Hematopoietic multipotent progenitor cell treated with erythropoietin and hydrocortisone succinate and interleukin-3 and kit ligand, for 6 days (in vitro differentiated cells): Measurements from ENCODE around the gene ZBTB25.

Source experiments
- DNase-seq: peaks from one replicate; pipeline ENCODE4 v3.0.0-alpha.2; 2015

The ZBTB25 gene

DNA sequence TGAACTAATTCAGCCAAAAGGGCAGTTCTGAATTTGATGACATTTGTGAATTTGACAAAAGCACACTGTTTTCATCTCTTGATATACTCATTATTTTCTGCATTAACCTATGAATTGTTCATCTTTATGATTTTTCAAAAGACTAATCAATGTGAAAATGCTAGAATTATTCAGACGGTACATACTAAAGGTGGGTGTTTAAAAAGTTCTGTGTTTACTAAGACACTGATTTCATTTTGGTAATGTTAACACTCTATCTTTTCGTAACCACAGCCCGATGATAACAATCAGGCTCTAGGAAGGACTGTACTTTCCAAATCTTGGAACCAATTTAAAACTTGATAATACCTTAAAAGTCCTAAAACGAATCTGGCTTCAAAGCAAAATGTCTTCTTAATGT, 28.9 kb downstream of the ZBTB25 start:
- no peak for DNase-seq

GRCh38 chr14:64474041-64474440, 29.6 kb downstream of the ZBTB25 start:
- no peak for DNase-seq

DNA sequence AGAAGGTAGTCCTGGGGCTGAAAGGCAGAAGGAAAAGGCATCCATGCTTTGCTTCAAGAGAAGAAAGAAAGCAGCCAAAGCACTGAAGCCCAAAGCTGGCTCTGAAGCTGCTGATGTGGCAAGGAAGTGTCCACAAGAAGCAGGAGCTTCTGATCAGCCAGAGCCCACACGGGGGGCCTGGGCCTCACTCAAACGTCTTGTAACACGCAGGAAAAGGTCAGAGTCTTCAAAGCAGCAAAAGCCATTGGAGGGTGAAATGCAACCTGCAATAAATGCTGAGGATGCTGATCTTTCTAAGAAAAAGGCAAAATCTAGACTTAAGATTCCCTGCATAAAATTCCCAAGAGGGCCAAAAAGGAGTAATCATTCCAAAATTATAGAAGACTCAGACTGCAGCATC, 35.2 kb downstream of the ZBTB25 start:
- no peak for DNase-seq

DNA sequence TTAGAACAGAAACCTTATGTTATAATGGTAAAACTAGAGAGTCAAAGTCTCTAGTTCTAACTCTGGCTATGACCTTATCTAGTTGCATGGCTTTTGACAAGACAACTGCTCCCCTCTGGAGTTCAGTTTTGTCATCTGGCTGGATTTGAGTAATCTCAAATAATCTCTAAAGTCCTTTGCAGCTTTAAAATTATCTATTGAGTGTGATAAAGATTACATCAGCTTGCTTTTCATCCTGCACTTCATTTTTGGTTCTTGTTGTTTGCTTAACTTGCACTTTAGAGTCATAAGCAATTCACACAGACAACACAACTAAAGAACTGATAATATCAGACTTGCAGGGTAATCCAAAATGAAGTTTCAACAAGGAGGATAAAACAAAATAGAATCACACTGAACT, 36.1 kb downstream of the ZBTB25 start:
- peak; percentile 10 for DNase-seq

DNA sequence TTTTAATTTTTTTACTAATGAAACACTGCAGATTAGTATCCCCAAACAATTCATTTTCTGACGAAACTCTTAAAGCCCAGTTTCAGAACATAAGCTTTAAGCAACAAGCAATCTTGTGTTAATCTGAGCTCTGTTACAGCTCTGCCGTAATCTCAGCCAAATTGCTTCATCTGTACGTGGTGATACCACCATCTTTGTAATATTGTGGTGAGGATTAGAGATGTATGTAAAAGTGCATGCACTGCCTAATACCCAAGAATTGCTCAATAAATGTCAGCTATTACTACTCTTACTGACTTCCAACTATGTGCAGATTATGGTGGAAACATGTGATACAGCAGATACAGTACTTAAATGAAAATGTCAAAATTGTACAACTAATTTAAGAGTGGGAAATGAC, 36.5 kb downstream of the ZBTB25 start:
- peak; percentile 70 for DNase-seq

DNA sequence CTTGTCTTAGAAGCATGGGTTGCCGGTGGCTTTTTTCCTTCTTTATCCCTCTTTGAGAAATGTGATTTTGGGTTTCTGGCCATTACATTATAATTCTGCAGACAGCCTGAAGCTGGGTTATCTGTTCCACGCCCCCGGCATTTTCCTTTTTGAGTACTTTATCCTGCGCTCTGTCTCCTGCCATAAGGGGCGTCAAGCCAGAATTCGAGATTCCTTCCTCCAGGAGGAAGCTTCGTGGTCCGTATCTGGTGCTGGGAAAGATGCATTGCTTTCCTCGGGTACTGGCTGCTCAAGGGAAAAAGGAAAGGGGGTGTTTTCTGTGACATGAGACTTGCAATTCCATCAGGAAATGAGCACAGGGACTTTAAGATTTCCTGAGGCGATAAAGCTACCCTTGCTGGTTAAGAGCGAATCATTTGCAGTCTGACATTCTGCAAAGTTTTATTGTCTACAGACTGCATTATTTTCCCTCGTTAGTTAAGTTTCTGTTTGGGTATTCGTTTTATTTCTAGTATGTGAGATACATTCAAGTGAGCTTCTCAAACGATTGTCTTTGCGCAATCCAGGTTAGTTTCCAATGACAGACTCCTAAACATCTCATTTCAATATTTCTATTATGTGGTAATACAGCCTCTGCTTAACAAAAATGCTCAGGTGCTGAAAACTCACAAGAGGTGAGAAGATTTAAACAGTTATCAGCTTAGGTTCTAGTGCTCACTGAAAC, 37.6 kb downstream of the ZBTB25 start:
- DNase-seq: peak; percentile 37

DNA sequence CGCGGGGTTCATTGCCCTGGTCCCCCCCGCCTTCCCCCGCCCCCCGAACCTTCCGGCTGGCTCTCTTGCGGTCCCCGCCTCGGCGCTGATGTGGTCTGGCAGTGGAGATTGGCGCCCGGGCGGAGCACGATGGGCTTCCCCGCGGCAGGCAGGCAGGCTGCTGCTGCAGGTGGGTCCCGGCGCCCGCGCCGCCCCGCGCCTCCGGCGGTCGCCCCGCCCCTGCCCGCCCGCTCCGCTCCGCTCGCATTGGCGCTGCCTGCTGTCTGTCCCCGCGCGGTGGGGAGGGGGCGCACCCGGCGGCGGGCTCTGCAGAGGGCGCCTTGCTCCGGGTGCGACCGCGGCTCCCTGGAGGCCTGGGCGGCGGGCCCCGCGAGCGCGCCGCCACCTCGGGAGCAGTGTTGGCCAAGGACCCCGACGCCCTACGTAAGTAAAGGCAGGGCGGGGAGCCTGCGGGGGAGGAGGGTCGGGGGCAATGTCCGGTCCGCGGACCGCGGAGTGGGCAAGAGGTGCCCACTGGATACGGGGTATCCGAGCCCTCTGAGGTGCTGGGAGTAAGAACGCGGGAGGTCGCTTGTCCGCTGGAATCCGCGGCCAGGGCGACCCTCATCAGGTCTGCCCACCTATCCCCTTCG, 38.3 kb downstream of the ZBTB25 start, which contains the start of gene AKAP5:
Gene AKAP5, plus strand, starts transcription at position 309 of the 632 bp plus-strand sequence. CDS start 2,896 bp downstream, outside the sequence.
- DNase-seq: peak; percentile 63

DNA sequence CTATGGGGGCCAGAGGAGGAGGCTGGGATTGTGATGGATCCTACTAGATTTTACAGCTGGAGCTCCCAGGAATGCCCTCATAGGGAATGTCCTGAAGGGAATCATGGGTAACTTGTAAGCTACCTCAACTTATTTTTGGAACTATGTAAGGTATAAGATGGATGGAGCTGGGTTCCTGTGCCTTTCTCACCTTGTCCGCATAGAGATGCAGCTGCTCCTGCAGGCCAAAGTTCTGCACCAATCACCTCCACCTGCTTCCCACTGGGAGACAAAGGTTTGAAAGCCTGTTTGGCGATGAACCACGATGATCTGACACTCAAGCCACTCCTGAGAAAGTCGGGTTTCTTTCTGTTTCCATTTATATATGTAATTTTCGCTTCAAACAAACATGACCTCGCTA, 39.0 kb downstream of the ZBTB25 start:
- no peak for DNase-seq

GRCh38 chr14:64463873-64464272, 39.8 kb downstream of the ZBTB25 start:
- no peak for DNase-seq

DNA sequence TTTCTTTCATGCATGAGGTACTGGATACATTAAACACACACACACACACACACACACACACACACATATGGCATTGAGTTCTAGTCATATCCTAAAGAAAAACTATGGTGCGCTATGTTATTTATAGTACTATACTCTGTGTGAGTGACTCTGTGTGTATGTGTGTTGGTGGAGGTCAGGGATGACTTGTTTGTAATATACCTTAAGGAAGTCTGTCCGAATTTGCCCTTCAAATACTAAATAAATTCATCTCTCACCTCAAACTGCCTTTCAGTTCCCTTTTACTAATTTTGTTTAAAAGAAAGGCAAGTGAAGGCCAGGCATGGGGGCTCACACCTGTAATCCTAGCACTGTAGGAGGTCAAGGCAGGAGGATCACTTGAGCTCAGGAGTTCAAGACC, 40.4 kb downstream of the ZBTB25 start:
- DNase-seq: no peak

- no peak for DNase-seq
Measured at GRCh38 chr14:64461221-64461620, 42.4 kb downstream of the ZBTB25 start.

- DNase-seq: no peak
Measured at GRCh38 chr14:64459405-64460136, 44.1 kb downstream of the ZBTB25 start.

- DNase-seq: no peak
Measured at GRCh38 chr14:64454671-64455070, 49.0 kb downstream of the ZBTB25 start.

GRCh38 chr14:64450255-64450654, 53.4 kb downstream of the ZBTB25 start:
- DNase-seq: no peak

GRCh38 chr14:64447876-64448670, 55.6 kb downstream of the ZBTB25 start:
- DNase-seq: no peak

DNA sequence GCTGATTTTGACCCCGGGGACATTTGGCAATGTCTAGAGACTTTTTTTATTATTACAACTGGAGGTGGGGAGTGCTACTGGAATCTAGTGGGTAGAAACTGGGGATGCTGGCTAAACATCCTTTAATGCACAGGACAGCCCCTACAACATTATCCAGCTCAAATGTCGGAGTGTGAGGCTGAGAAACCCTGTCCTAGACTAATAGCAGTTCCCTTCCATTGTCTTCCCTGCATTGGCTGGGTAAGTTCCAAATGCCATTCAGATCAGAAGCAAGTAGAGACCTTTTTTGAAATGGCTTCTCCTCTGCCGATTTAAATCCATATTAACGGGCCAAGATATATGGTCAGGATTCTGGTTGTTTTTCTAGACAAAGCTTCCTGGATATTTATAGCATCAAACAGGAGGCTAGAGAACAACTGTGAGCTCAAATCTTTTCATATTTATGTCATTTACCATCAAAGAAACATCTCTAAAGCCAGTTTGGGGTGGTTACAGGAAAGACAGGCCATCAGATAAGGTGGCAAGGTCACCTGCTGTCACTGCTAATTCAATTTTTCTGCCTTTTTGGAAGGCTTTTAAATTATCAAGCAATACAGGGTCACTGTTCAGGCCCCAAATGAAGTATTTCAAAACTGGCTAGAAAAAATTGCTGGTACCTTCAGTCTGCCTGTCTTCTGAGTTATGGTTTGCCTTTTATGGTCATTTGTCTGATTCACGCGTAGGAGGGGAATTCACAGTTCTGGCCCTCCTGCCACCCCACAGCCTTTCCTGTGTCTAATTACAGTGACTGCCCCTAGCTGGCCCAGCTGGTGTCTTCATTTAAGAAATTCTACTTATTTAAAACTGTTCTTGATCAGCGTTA, 58.4 kb downstream of the ZBTB25 start:
- DNase-seq: no peak

DNA sequence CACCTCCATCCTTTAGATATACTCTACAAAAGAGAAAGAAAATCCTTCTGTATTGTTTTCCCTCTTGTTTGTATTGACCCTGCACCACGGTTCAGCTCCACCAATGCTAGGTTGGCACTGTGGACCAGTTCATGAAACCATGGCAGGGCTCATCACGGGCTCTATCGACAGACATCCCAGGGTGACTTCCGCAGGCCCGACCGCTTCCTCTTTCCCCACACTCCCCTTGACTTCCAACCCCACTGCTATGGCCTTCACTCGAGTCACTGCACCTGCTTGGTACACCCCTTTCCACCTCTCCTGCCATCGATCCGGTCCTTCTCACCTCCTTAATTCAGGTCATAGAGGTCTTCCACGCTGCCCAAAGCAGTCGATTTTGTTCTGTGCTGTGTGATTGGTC, 59.5 kb downstream of the ZBTB25 start:
- no peak for DNase-seq

DNA sequence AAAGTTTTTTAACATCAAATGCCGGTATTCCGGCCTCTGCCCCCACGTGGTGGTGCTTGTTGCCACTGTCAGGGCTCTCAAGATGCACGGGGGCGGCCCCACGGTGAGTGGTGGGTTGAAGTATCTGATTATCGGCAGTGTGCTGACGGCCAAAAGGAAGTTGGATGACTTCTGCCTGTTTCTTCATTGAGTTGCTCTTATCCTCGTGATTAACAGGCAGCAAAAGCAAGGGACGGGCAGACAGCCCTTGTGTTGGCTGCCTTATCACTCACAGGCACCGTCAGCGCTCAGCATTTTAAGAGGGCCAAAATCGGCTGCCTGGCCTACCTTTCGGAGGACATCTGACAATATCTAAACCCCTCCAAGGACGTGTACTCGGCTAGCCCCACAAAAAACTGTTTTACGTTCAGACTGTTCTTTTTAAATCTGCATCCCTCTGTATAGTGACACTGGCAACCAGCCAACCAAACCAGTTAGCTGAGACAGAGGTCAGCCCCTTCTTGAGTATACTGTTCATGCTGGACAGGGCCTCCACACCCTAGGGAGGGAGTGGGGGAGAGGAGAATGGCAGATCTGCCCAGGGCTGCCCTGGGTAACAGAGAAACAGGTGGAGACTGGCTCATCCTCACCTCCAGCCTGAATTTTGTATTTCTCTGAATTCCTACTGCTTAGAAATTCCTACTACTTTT, 61.2 kb downstream of the ZBTB25 start:
- DNase-seq: peak; percentile 83

GRCh38 chr14:64440494-64440893, 63.1 kb downstream of the ZBTB25 start:
- no peak for DNase-seq

- DNase-seq: no peak
Measured at GRCh38 chr14:64439141-64439540, 64.5 kb downstream of the ZBTB25 start.

DNA sequence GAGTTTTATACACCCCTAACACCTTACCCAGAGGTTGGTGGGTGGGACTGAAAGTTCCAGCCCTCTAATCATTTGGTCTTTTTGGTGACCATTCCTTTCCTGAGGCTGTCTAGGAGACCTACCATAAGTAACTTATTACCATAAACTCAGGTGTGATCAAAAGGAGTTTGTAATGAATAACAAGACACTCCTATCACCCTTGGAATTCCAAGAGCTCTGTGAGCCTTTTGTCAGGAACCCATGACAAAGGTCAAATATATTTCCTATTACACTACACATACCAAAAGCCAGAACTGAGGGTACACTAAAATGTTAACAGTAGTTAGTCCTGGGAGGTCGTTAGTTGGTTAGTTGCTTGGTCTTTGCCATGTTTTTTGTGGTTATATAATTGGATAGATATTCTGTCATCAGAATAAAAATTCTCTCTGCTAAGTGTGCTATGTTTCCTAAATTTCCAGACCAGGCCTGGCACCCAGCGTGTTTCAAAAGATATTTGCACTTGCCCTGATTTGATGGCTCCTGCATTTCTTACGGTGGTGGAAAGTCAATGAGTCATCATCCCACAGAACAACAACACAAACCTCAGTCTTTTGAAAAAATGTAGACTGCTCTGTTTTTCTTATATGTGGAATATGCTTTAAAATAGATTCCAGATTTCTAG, 65.3 kb downstream of the ZBTB25 start:
- no peak for DNase-seq
